Activated gamma-delta T cell (primary cell): ENCODE results near the gene OGDH.
A peak's percentile ranks its signal among the peaks of the same experiment; 100 is the strongest.
"Not testable (repeated sequence)": the region's sequence is repeated elsewhere in the genome, so short reads cannot be mapped to it uniquely, and the experiment has no call there.

ENCODE experiments used
- DNase-seq: peaks from one replicate; lab custom pipeline; 2025; lab: John Stamatoyannopoulos, UW

Gene OGDH

GRCh38 chr7:44580945-44581878 lies 25.2 kb upstream of the OGDH start:
- no peak for DNase-seq

- DNase-seq = peak; percentile 100
These were observed 24.4 kb upstream of the OGDH start, which contains the start of gene TMED4 for GRCh38 chr7:44581879-44582603. Gene TMED4, minus strand, starts transcription at chr7:44582231. Its CDS starts 25 bp downstream, at chr7:44582206.

DNA sequence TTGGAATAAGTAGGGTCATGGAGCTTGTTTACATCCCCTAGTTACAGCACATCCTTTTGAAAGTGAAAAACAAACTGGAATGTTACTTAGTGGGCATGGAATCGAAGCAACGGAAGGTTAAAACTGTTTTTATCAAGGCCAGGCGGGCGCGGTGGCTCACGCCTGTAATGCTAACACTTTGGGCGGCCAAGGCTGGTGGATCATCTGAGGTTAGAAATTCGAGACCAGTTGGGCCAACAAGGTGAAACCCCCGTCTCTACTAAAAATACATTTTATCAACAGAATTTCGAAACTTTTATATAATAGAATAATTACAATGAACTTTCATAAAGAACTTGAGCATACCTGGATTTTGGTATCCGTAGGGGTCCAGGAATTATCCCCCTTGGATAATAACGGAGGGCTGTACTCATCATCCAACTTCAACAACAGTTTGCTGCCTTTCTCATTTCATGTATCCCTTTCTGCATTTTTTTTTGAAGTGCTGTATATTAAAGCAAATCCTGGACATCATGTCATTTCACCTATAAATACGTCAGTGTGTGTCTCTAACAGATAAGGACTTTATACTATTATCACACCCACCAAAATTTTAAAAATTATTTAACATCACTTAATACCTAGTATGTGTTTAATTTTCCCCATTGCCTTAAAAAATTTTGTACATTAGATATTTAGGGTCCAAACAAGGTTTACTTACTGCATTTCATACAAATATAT lies 23.1 kb upstream of the OGDH start:
- no peak for DNase-seq

DNA sequence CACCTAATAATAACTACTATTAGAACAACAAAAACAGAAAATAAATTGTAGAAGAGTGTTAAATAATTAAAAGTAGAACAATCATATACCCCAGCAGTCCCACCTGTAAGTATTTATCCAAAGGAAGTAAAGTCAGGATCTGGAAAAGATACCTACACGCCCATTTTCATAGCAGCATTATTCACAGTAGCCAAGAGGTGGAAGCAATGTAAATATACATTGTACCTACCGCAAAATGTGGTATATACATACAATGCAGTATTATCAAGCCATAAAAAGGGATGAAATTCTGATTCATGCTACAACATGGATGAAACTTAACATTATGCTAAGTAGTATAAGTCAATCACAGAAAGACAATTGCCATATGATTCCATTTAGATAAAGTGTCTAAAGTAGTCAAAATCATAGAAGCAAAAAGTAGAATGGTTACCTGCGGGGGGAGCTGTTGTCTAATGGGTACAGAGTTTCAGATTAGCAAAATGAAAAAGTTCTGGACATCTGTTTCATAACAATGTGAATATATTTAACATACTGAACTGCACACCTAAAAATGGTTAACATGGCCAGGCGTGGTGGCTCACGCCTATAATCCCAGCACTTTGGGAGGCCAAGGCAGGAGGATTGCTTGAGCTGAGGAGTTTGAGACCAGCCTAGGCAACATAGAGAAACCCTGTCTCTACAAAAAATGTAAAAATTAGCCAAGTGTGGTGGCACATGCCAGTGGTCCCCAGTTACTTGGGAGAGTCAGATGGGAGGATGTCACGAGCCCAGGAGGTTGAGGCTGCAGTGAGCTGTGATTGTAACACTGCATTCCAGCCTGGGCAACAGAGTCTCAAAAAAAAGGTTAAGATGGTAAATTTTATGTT lies 18.4 kb upstream of the OGDH start:
- DNase-seq = no peak

DNA sequence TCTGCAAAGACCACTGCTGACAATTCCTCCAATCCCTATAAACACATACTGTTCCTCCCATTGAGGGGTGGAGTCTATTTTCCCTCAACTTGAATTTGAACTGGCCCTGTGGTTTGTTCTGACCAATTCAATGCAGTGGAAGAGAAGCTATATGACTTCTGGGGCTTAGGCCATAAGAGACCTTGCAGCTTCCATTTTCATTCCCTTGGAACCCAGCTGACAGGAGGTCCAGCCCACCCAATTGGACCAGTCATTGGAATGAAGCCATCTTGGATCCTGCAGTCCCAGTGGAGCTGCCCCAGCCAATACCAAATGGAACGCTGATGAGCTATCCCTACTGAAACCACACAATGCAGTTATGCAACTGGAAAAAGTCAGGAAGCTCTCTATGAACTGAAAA lies 15.5 kb upstream of the OGDH start:
- DNase-seq = no peak

DNA sequence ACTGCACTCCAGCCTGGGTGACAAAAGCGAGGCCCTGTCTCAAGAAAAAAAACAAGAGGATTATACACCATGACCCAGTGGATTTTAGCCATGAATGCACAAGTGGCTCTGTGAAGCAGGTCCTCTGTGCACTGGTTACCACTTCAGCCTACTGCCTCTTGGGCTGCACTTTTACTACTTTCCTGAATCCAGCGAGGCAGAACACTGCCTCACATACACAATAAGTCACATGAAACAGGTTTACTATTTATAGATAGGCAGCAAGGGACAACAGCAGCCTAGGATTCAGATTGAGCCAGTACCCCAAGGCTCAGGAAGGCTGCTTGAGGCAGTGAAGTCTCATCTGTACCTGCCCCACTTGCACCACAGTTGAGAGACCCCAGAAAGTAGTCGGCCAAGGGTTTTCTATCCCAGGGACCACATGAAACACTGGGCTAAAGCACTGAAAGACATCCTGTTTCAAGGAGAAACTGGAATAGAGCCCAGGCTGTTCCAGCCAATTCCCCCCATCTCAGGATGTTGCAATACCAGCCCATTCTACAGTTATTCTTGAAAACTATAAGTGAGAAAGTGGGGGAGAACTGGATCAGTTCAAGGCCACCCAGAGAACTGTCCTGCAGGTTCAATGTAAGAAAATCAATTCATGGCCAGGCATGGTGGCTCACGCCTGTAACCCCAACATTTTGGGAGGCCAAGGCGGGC lies 10.3 kb upstream of the OGDH start:
- no peak for DNase-seq

DNA sequence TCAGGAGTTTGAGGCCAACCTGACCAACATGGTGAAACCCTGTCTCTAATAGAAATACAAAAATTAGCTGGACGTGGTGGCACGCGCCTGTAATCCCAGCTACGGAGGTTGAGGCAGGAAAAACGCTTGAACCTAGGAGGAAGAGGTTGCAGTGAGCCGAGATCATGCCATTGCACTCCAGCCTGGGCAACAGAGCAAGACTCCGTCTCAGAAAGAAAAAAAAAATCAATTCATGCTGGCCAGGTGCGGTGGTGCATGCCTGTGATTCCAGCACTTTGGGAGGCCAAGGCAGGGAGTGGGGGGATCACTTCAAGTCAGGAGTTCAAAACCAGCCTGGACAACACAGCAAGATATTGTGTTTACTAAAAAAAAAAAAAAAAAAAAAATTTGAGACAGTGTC lies 9.2 kb upstream of the OGDH start:
- DNase-seq = not testable (repeated sequence)

- no peak for DNase-seq
These were observed 7.2 kb upstream of the OGDH start for GRCh38 chr7:44599222-44599621.

DNA sequence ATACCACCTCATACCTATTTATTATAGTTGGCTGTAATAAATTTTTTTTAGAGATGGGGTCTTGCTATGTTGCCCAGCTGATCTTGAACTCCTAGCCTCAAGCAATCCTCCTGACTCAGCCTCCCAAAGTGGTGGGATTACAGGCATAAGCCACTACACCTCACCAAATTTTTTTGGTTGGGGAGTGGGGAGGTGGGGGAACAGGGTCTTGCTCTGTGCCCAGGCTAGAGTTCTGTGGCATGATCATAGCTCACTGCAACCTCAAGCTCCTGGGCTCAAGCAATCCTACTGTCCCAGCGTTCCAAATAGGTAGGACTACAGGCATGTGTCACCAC lies 3.9 kb upstream of the OGDH start:
- no peak for DNase-seq

DNA sequence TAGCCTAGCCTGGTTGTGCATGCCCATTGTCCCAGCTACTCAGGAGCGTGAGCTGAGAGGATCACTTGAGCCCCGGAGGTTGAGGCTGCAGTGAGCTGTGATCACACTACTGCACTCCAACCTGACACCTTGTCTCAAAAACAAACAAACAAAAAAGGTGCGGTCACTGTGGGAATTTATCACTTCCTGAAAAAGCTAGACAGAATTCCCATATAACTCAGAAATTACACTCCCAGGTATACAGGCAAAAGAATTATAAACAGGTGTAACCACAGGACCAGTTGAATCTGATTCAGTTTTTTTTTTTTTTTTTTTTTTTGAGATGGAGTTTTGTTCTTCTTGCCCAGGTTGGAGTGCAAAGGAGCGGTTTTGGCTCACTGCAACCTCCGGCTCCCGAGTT lies 3.2 kb upstream of the OGDH start:
- no peak for DNase-seq

DNA sequence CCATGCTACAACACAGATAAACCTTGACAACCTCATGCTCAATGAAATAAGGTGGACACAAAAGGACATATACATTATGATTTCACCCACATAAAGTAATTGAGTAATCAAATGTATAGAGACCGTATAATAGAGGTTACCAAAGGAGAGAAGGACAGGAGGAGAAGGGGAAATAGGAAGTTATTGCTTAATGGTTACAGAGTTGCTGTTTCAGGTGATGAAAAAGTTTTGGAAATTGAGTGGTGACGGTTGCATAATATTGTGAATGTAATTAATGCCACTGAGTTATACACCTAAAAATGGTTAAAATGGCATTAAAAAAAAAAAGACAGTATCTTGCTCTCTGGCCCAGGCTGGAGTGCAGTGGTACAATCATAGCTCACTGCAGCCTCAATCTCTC lies 1.5 kb upstream of the OGDH start:
- no peak for DNase-seq

DNA sequence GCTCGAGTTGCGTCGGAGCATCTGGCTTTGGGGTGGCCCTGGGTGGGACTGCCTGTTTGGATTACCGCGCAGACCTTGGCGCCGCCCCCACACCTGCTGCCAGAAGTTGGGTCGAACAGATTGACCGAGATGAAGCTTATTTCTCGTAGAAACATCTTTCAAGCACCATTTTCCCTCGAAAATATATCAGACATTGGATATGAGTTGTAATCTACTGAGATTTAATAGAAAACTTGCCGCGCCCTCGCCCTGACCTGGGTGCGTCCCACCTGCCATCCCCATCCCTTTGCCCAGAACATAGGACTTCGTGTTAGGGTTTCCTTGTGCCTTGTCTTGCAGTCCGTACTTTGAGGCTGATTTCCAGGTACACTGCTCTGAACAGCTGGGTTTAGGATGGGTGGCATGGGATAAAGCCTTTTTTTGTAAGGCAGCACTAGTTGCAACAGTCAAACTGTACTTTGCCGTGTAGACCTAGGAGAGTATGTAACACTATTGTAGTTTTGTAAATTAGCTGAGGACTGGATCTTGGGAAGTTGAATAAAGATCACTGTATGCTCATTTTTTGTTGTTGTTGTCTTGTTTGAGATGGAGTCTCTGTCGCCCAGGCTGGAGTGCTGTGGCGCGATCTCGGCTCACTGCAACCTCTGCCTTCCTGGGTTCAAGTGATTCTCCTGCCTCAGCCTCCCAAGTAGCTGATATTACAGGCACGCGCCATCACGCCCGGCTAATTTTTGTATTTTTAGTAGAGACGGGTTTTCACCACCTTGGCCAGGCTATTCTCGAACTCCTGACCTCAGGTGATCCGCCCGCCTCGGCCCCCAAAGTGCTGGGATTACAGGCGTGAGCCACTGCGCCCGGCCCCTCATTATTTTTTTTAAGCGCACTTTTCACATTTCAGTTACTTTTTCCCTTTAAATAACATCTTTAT lies 978 bp downstream of the OGDH start:
- no peak for DNase-seq

DNA sequence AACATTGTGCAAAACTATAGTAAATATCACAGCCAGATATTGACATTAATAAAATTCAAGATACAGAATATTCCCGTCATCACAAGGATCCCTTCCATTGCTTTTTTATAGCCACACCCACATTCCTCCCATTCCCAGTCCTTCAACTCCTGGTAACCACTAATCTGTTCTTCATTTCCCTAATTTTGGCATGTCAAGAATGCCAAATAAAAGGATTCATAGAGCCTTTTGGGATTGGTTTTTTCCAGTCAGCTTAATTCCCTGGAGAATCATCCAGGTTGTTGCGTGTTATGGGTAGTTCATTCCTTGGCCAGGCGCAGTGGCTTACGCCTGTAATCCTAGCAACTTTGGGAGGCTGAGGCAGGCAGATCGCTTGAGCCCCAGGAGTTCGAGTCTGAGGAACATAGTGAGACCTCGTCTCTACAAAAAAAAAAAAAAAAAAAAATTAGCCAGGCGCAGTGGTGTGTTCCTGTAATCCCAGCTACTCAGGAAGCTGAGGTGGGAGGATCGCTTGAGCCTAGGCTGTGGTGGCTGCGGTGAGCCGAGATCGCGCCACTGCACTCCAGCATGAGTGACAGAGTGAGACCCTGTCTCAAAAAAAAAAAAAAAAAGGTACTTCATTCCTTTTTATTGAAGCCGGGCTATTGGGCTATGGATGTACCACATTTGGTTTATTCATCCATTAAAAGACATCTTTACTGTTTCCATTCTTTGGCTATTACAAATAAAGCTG lies 2.7 kb downstream of the OGDH start:
- DNase-seq = peak; percentile 23

DNA sequence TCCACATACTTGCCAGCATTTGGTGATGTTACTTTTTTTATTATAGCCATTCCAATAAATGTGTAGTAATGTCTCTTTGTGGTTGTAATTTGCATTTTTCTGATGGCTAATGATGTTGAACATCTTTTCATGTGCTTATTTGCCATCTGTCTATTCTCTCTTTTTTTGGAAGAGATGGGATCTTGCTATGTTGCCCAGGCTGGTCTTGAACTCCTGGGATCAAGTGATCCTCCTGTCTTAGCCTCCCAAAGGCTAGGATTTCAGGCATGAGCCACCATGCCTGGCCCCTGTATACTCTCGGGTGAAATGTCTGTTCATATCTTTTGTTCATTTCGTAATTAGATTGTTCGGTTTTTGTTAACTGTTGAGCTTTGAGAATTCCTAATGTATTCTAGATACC lies 3.4 kb downstream of the OGDH start:
- DNase-seq = no peak

- DNase-seq = no peak
These were observed 8.8 kb downstream of the OGDH start for GRCh38 chr7:44615149-44615611.

GRCh38 chr7:44615793-44616192 lies 9.4 kb downstream of the OGDH start:
- DNase-seq = no peak

DNA sequence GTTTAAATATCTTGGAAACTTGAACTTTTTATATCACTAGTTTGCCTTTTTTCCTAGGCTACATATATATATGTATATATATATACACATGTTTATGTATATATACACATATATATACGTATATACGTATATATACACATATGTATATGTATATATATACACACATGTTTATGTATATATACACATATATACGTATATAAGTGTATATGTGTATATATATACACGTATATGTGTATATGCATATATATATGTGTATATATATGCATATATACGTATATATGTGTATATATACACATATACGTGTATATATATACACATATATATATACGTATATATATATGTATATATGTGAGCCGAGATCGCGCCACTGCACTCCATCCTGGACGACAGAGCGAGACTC lies 10.1 kb downstream of the OGDH start:
- no peak for DNase-seq

DNA sequence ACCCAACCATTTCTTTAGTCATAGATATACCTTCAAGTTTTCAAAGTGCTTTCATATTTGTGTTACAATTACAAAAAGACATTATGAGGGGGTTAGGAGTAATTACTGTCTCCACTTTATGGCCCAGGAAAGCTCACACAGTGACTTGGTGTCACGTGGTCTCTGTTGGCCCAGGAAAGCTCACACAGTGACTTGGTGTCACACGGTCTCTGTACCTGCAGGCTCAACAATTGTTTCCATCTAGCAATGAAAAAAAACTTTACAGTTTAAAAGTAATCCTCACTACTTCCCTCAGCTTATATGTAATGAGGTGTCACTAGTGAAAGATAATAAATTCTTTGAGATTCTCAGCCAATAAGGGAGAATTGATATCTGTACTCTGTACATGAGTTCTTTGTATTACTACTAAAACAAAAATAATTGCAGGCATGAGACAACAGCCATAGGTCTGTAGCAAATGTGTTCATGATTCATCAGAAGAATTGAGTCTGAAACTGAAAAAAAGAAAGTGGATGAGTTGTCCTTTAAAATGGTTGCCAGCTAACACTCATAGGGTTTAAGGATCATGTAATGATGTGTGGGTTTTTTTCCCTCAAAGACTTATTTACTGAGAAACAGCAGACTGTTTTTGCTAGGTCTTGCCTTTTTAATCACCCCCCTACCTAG lies 10.9 kb downstream of the OGDH start:
- no peak for DNase-seq

GRCh38 chr7:44618045-44618444 lies 11.6 kb downstream of the OGDH start:
- DNase-seq = no peak
